Measurements from ENCODE around the gene DNAI2.

GRCh38 chr17:74267579-74267978 lies 6.5 kb upstream of the DNAI2 start:
- TF ChIP-seq, protein P1, sequence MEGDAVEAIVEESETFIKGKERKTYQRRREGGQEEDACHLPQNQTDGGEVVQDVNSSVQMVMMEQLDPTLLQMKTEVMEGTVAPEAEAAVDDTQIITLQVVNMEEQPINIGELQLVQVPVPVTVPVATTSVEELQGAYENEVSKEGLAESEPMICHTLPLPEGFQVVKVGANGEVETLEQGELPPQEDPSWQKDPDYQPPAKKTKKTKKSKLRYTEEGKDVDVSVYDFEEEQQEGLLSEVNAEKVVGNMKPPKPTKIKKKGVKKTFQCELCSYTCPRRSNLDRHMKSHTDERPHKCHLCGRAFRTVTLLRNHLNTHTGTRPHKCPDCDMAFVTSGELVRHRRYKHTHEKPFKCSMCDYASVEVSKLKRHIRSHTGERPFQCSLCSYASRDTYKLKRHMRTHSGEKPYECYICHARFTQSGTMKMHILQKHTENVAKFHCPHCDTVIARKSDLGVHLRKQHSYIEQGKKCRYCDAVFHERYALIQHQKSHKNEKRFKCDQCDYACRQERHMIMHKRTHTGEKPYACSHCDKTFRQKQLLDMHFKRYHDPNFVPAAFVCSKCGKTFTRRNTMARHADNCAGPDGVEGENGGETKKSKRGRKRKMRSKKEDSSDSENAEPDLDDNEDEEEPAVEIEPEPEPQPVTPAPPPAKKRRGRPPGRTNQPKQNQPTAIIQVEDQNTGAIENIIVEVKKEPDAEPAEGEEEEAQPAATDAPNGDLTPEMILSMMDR (IDR thresholded peaks at IDR 0.05): no peak
- TF ChIP-seq POLR2A (IDR thresholded peaks at IDR 0.05): no peak
